Esophagus mucosa (tissue), 1 donor: ENCODE data around the gene MSH3. TPM values are rescaled to one million over a fixed set of nuclear protein-coding genes. Genes with fewer than 3 reads are reported as not detected.
"Not testable (repeated sequence)": the region's sequence is repeated elsewhere in the genome, so short reads cannot be mapped to it uniquely, and the experiment has no call there.

ENCODE experiments used
- ATAC-seq: fragments of 200-7000 bp; cut with Tn5 transposase; one replicate; pipeline ENCODE4 v1.9.1; 2020
- total RNA-seq: library from RNA; stranded (reverse); gene quantifications from one replicate; pipeline ENCODE4 v1.2.4, GENCODE V29; 2023
- donor health status: DM: yes; HTN: yes; CAD: no.

The MSH3 gene
- total RNA-seq, 1 donor from 2014 or later = 11.4 TPM

- ATAC-seq = no peak
These were observed 102.8 kb downstream of the MSH3 start for GRCh38 chr5:80757290-80757689.

- no peak for ATAC-seq
These were observed 105.6 kb downstream of the MSH3 start for GRCh38 chr5:80759866-80760577.

- ATAC-seq = no peak
These were observed 106.2 kb downstream of the MSH3 start for GRCh38 chr5:80760680-80761079.

GRCh38 chr5:80761176-80761575 is 106.7 kb downstream of the MSH3 start:
- ATAC-seq = peak; percentile 57

GRCh38 chr5:80761966-80762365 is 107.5 kb downstream of the MSH3 start:
- no peak for ATAC-seq

GRCh38 chr5:80762573-80762972 is 108.1 kb downstream of the MSH3 start:
- no peak for ATAC-seq

- peak; percentile 38 for ATAC-seq
These were observed 108.8 kb downstream of the MSH3 start for GRCh38 chr5:80763211-80763610.

- ATAC-seq = no peak
These were observed 109.6 kb downstream of the MSH3 start for GRCh38 chr5:80763873-80764647.

- no peak for ATAC-seq
These were observed 110.3 kb downstream of the MSH3 start for GRCh38 chr5:80764786-80765185.

GRCh38 chr5:80777347-80778287 is 123.2 kb downstream of the MSH3 start:
- no peak for ATAC-seq

- no peak for ATAC-seq
These were observed 125.6 kb downstream of the MSH3 start for GRCh38 chr5:80780024-80780423.

- no peak for ATAC-seq
These were observed 126.4 kb downstream of the MSH3 start for GRCh38 chr5:80780761-80781285.

GRCh38 chr5:80781356-80781755 is 126.9 kb downstream of the MSH3 start:
- ATAC-seq = no peak

- no peak for ATAC-seq
These were observed 128.2 kb downstream of the MSH3 start for GRCh38 chr5:80782626-80783025.

GRCh38 chr5:80783751-80784150 is 129.3 kb downstream of the MSH3 start:
- ATAC-seq = not testable (repeated sequence)

GRCh38 chr5:80784451-80784850 is 130.0 kb downstream of the MSH3 start:
- no peak for ATAC-seq

GRCh38 chr5:80789319-80790016 is 135.0 kb downstream of the MSH3 start:
- ATAC-seq = not testable (repeated sequence)

GRCh38 chr5:80790698-80791097 is 136.2 kb downstream of the MSH3 start:
- no peak for ATAC-seq

GRCh38 chr5:80793354-80793753 is 138.9 kb downstream of the MSH3 start:
- ATAC-seq = no peak

- no peak for ATAC-seq
These were observed 142.4 kb downstream of the MSH3 start for GRCh38 chr5:80796846-80797245.

- no peak for ATAC-seq
These were observed 143.1 kb downstream of the MSH3 start for GRCh38 chr5:80797428-80798024.

- no peak for ATAC-seq
These were observed 143.7 kb downstream of the MSH3 start for GRCh38 chr5:80798166-80798565.
